ENCODE measurements around the gene SNX17. TPM values are rescaled to one million over a fixed set of nuclear protein-coding genes. Genes with fewer than 3 reads are reported as not detected.
A peak's percentile ranks its signal among the peaks of the same experiment; 100 is the strongest.

The SNX17 gene
- total and polyA plus RNA-seq, 2 of the 4 experiments (the other 2 are of a cell fraction) = 102 to 130 TPM

- ChIA-PET POLR2A (ENCODE audit: unreplicated experiment) (interaction anchor here (1.0 kb wide), 1 partner anchor 19 kb away, joined by 3 read pairs; the partner anchor contains the start of gene NRBP1), CTCF (interaction anchor here (0.6 to 1.2 kb wide), 5 partner anchors 20 to 274 kb away, joined by 3 to 6 read pairs (median 5); partner anchors contain the start of gene NRBP1)
- 0% methylated on average over 14 of the region's 33 CpGs; no CpG with 5 or more reads in 1 of the 2 experiments for WGBS, 2 experiments (ENCODE audit: extremely low coverage in 2 of 2, insufficient read length in 1 of 2)
- dilution Hi-C loops (cut with HindIII; ENCODE audit: low sequenced_read_pairs, unreplicated experiment) = no loop called here
- Histone ChIP-seq H2BK20ac (ENCODE audit: low read depth, low read length) (no peak overlapping the region), H3K18ac (ENCODE audit: low read depth, low read length) (no peak overlapping the region), H3K56ac (ENCODE audit: extremely low read depth, insufficient read depth, low read length) (no peak overlapping the region), H3K27ac (ENCODE audit: insufficient read depth, low read length) (peak overlapping the region; percentile 71; the same call in 1 of the 2 replicates), H3K14ac (replicated peaks; ENCODE audit: low read depth, low read length) (0 out of 2 replicates have a peak overlapping the region, but pooled peaks have one; percentile 45), H3K4me1 (ENCODE audit: control insufficient read depth, insufficient read depth, low read length) (0 out of 2 replicates have a peak, but pooled peaks cover 2% of the 10 kb centered on the region), H2BK5ac (ENCODE audit: low read depth, low read length, poor library complexity, severe bottlenecking) (peak overlapping the region; percentile 27), H2BK15ac (ENCODE audit: low read depth, low read length) (no peak overlapping the region), H2AK5ac (ENCODE audit: low read depth, low read length) (peak overlapping the region; percentile 35), H3K4ac (ENCODE audit: low read depth, low read length) (no peak overlapping the region), H3K4me3 (ENCODE audit: insufficient read depth, low read depth, low read length) (peak overlapping the region; percentile 63), H2BK120ac (ENCODE audit: low read depth, low read length) (no peak overlapping the region), H3K36me3 (ENCODE audit: control insufficient read depth, insufficient read depth, low read length) (peaks cover 3% of the 10 kb centered on the region; the same call in 1 of the 2 replicates), H4K91ac (ENCODE audit: insufficient read depth, low read depth, low read length) (no peak overlapping the region), H4K8ac (ENCODE audit: low read depth in 2 of 2, low read length in 2 of 2) (peak overlapping the region; percentile 33 to 82; a peak in 2 of 4 replicates), H3K23ac (ENCODE audit: low read depth, low read length) (no peak overlapping the region), H3K4me2 (ENCODE audit: low read depth, low read length) (peak overlapping the region; percentile 99), H3K9ac (ENCODE audit: low read depth, low read length) (peak overlapping the region; percentile 78), H2AFZ (replicated peaks; ENCODE audit: low read length, poor library complexity) (peak overlapping the region; percentile 97), H3K9me3 (ENCODE audit: control insufficient read depth, insufficient read depth, low read length) (no peaks in the 10 kb centered on the region), H4K5ac (ENCODE audit: low read depth, low read length) (no peak overlapping the region), H4K20me1 (ENCODE audit: insufficient read depth, low read length) (peaks cover 8% of the 10 kb centered on the region), H2AK9ac (replicated peaks; ENCODE audit: low read depth, low read length, poor library complexity) (peak overlapping the region; percentile 95), H3K27me3 (ENCODE audit: control insufficient read depth, insufficient read depth, low read length) (no peaks in the 10 kb centered on the region), H3K79me1 (ENCODE audit: low read depth in 1 of 2, low read length in 2 of 2) (peaks cover 0 to 18% of the 10 kb centered on the region in 2 experiments; a peak in 2 of 4 replicates), H3K9me1 (ENCODE audit: insufficient read depth, low read length) (peaks cover 4% of the 10 kb centered on the region; the same call in 1 of the 2 replicates)
- BruUV-seq (replicated peaks) = TSS peak; percentile 8
- TF ChIP-seq BHLHE40 (IDR thresholded peaks at IDR 0.05; ENCODE audit: low read depth, low read length) (0 out of 2 replicates have a peak, but pooled peaks have one; percentile 14), MXI1 (IDR thresholded peaks at IDR 0.05; ENCODE audit: borderline replicate concordance, low read depth, low read length) (peak; percentile 49; the same call in 1 of the 2 replicates), CTCF (conservative IDR thresholded peaks at IDR 0.05; ENCODE audit: low read depth, low read length) (no peak)
- in situ Hi-C loops (cut with MboI; ENCODE audit: low sequenced_read_pairs) = no loop called here
- no peak for DNase-seq
- intact Hi-C loops (cut with micrococcal nuclease) = loop anchor here (1.0 to 10.0 kb wide), 4 partner anchors 20 to 274 kb away; partner anchors contain the start of genes CCDC121, GPN1, NRBP1 and SLC4A1AP
- ATAC-seq (ENCODE audit: low read depth) = peak; percentile 18
Observed at GRCh38 chr2:27408601-27409320, 38.3 kb downstream of the SNX17 start.

Measured in IMR-90 (cell line).